Activated CD8-positive, alpha-beta memory T cell treated with anti-CD3 and anti-CD28 coated beads, Interleukin-2, amount 50 U/mL, for 1 hour (primary cell): ENCODE measurements around the gene SOWAHD.
"Not testable (repeated sequence)": the region's sequence is repeated elsewhere in the genome, so short reads cannot be mapped to it uniquely, and the experiment has no call there.

Experiments used
- DNase-seq: peaks from one replicate; pipeline ENCODE4 v3.0.0-alpha.2; 2020; ENCODE audit errors: extremely low read depth

SOWAHD gene, protein sequence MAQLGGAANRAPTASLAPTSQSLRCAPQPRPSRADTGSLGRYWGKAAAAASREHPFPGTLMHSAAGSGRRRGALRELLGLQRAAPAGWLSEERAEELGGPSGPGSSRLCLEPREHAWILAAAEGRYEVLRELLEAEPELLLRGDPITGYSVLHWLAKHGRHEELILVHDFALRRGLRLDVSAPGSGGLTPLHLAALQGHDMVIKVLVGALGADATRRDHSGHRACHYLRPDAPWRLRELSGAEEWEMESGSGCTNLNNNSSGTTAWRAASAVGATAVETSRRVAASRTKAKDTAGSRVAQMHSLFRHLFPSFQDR

DNA sequence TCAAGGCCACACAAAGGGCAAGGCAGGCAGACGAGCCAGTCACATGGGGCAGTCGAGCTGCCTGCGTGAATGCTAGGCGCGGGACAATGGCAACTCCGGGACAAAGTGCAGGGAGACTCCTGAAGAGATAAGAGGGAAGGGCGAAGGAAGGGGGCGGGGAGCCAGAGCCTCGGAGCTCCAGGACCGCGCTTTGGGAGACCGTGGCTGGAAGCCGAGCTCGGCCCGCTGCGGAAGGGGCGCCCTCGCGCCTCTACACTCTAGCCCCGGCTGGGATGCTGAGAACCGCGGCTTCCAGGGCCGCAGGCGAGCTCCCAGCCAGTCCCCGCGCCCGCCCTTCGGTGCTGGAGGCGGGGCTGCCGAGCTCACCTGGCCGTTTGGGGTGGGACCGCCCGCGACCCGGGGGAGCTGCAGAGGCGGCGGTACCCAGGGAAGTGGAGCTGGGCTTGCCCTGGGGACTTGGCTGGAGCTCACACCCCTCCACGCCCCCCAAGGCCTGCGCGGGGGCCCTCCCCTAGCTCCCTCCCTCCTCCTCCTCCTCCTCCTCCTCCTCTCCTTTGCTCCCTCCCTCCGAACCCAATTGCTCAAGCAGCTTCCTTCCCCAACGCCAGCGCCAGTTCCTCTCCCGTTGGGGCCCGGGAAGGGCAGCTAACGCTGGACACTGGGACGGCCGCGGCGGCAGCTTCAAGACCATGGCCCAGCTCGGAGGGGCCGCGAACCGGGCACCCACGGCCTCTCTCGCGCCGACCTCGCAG lies at the start of gene SOWAHD:
SOWAHD (plus strand) TSS at position 610 of the 752 bp plus-strand sequence; CDS start at position 690, 80 bp downstream.
- DNase-seq = no peak

DNA sequence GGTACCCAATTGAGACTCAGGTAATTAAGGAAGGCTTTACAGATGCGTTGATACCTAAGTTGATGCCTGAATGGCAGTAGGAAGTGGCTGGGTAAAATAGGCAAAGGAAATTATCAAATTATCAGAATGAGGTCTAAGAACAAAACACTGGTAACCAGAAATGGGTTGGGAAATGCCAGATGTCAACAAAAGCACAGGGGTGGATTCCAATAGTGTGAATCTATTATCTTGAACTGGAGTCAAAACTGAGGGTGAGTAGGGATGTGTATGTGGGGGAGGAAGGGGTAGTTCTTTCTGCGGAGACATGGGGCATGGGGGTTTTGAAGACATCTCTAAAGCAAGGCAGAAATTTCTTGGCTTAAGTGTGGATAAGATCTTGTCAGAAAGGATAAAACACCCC lies 49.5 kb upstream of the SOWAHD start:
- DNase-seq = no peak

DNA sequence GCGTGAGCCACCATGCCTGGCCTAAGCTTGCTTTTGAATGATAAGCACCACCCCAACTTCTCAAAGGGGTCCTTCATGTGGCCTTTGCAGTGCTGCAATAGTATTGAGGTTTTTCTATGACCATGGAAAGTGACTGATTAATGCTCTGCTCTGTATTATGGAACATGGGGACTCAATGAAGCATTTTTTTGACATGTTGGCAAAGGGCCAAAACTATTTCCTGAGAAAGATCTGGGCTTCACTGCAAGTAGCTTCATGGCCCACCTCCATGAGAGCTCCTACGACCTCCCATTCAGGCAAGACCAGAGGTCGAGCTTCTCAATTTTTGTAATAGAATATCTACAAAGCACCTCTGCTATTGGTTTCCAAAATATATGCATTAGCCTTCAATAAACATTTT lies 48.8 kb upstream of the SOWAHD start:
- DNase-seq = no peak

DNA sequence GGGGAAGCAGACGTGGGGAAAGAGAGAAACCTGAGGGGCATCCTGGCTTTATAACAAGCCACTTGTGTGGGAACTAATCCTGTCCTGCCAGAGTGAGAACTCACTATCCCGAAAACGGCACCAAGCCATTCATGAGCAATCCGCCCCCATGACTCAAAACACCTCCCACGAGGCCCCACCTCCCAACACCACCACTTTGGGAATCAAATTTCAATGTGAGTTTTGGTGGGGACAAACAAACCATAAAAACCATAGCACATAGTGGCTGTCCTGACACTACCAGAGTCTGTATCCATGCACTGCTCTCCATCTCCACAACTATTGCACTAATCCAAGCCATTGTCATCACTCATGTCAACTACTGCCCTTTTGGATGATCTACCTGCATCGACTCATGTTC lies 36.9 kb upstream of the SOWAHD start:
- DNase-seq = no peak

DNA sequence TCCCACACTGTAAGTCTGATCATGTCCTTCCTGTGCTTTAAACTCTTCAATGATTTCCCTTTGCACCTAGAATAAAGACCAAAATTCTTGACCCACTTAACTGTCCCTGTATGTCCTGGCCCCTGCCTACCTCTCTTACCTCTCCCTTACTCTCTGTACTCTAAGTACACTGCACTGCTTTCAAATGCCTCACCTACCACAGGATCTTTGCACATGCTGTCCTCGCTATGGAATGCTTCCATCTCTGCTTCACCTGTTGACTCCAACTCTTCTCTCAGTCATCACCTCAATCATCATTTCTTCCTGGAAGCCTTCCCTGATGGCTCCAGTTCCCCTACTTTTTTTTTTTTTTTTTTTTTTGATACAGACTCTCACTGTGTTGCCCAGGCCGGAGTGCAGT lies 36.5 kb upstream of the SOWAHD start:
- no peak for DNase-seq

DNA sequence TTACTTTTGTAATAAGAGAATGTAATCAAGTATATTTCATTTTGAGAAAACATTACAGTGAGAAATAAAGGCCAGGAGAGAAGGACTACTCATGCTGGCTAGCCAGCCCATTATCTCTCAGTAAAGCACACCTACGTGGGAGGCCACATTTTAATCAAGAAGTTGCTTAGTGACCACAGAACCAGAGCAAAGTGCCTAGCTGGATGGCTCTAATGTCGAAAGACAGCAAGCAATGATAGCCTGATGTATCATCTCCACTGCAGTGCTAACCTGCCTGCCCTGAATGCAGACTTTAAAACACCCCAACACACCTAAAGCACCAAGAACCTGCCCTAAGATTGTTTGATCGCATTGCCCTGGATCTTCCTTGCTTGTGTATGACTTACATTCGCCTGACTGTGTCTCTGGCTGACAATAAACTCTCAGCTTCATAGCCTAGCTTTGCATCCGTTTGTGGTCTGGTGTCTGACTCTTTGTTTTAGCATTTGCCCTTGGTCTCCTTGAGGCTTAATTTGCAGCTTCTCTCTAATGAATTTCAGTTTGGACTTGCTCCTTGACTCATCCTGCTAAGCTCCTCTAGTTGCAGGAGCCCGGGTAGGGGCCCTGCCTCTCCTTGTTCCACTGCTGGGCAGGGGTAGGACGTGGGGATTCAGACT lies 31.4 kb upstream of the SOWAHD start:
- no peak for DNase-seq

DNA sequence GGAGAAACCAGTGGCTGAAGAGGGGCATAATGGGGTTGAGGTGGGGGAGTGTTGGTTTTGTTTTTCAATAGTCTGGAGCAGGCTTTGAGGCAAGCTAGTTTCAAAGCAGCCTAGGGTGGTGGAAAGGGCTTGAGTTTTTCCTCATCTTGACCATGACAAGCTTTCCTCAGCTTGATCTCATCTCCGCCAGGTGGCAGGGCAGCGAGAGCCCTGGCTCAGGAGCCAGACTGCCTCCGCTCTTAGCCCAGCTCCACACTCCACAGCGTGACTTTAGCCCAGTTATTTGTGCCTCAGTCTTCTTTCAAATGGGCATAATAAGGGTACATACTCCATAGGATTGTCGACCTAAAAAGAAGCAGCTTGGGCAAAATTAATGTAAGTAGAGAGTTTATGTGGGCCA lies 29.9 kb upstream of the SOWAHD start:
- DNase-seq = no peak

DNA sequence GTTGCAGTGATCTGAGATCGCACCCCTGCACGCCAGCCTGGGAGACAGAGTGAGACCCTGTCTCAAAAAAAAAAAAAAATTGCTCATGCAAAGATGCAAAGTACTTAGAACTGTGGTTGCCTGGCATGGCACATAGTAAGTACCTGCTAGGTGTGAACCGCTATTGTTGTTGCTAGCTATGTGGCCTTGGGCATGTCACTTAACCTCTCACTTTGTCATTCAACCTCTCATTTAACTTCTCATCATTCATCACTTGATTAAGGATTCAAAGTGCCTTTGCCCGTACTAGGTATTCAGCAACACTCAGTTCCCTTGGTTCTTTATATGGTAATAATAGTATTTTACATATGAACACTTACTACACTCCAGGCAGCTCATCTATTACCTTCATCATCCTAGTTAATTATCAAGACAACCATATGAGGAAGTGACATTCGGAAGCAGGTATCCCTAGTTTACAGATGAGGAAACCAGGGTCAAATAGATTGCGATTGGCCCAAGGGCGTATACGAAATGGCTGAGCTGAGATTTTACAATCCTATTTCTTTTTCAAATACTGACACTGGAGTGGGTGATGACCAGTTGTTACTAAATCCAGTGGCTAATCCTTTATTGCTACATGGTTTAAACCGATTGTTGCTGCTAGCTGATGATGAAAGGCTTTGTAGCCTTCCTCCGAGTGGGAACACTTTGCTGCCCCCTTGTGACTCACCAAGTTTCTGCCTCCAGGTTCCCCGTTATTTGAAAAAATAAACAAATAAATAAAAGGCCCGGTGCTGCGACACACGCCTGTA lies 28.8 kb upstream of the SOWAHD start:
- DNase-seq = peak; percentile 33

DNA sequence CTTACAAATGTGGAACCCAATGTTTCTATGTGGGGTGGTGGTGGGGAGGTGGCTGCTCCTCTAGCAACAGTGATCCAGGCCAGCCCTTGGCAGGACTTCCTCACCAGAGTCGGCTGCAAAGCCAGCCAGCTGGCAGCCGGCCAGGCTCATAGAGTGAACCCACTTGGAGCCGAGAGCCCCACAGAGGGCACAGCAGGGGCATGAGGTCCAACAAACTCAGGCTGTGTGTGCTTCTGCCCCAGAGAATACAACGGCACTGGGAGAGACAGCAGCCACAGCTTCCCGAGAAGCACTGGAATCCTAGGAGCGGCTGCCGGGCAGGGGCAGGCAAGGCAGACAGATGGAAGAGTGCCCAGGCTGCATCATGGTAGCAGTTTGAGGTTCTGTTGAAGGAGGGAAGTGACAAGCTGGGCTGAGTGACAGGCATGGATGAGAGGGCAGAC lies 23.5 kb upstream of the SOWAHD start:
- no peak for DNase-seq

DNA sequence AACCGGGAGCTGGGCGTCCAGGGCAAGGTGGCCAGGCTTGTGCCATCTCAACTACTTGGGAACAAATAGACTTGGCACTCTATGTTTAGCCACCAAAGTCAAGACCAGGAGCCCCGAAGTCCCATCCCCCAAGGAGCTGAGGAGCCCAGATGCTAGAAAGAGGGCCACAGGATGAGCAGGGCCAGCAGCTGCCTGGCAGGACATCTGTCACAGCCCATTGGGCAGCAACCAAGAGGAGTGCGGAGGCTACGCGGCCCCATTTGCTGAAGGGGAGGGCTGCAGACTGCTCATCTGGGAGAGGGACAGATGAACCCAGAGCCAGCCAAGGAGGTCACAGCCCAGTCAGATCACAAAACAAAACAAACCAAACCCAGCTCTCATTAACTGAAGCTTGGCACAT lies 22.9 kb upstream of the SOWAHD start:
- DNase-seq = no peak

DNA sequence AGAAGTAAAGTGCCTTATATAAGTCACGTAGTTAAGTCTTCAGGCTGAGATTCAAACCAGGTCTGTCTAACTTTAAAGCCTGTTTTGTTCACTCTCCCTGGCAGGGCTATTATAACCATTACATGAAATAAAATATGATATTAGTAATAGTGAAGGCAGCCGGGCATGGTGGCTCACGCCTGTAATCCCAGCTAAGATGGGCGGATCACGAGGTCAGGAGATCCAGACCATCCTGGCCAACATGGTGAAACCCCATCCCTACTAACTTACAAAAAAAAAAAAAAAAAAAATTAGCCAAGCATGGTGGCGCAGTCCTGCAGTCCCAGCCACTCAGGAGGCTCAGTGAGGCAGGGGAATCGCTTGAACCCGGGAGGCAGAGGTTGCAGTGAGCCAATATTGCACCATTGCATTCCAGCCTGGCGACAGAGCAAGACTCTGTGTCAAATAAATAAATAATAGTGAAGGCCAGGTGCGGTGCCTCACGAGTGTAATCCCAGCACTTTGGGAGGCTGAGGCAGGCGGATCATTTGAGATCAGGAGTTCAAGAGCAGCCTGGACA lies 22.1 kb upstream of the SOWAHD start:
- DNase-seq = no peak

DNA sequence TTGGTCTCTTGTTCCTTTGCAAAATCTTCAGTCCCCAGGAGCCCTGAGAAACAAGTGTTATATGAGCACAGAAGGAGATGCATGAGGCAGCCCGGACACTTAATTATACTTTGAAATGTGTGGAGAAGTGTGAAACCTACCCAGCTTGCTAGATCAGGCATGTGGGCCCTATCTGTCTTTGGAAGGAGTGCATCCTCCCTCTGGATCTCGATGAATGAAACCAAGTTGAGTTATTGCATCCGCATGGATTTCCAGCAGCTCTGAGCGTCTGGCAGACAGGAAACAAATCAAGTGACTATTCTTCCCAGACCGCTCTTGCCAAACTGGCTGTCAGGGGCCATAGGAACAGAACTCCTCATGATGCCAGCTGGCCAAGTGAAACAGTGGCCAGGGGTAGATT lies 19.6 kb upstream of the SOWAHD start:
- DNase-seq = no peak

DNA sequence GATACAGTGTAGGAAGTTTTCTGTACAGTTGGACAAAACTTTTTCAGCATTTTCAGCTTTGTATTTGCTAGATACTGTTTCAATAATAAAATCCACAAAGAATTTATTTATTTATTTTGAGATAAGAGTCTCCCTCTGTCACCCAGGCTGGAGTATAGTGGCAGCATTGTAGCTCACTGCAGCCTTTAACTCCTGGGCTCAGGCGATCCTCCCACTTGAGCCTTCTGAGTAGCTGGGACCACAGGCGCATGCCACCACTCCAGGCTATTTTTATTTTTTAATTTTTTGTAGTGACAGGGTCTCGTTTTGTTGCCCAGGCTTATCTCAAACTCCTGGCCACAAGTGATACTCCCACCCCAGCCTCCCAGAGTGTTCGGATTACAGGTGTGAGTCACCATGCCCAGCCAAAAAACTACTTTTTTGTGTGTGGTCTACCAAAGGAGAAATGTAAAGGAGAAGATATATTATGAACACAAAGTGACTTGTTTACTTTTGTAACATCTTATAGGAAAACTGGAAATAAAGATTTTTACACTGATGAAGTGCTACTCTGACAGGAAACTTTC lies 13.0 kb upstream of the SOWAHD start:
- DNase-seq = no peak

DNA sequence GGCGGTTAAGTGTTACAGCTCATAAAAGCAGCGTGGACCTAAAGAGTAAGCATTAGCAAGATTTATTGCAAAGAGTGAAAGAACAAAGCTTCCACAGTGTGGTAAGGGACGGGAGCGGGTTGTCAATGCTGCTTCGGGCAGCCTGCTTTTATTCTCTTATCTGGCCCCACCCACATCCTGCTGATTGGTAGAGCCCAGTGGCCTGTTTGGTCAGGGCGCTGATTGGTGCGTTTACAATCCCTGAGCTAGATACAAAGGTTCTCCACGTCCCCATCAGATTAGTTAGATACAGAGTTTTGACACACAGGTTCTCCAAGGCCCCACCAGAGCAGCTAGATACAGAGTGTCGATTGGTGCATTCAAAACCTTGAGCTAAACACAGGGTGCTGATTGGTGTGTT lies 8.3 kb upstream of the SOWAHD start:
- DNase-seq = not testable (repeated sequence)

DNA sequence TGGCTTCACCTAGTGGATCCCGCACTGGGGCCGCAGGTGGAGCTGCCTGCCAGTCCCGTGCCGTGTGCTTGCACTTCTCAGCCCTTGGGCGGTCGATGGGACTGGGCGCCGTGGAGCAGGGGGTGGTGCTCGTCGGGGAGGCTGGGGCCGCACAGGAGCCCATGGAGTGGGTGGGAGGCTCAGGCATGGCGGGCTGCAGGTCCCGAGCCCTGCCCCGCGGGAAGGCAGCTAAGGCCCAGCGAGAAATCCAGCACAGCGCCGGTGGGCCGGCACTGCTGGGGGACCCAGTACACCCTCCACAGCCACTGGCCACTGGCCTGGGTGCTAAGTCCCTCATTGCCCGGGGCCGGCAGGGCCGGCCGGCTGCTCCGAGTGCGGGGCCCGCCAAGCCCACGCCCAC lies 7.6 kb upstream of the SOWAHD start:
- not testable (repeated sequence) for DNase-seq

DNA sequence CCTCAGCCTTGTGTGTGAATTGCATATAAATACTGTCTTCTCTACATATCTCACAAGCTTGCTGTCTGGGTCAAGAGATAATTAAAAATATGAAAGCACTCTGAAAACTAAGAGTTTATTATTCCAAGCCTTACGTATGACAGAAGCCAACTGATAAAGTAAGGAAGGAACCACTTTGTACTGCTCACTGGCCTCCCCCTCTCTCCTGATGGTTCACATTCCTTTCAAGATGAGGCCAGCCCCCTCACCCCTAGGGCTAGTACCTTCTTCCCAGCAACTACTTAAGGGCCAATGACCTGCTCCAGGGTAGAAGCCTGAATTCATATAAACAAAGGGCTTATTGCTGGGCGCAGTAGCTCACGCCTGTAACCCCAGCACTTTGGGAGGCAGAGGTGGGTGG lies 5.4 kb upstream of the SOWAHD start:
- no peak for DNase-seq

DNA sequence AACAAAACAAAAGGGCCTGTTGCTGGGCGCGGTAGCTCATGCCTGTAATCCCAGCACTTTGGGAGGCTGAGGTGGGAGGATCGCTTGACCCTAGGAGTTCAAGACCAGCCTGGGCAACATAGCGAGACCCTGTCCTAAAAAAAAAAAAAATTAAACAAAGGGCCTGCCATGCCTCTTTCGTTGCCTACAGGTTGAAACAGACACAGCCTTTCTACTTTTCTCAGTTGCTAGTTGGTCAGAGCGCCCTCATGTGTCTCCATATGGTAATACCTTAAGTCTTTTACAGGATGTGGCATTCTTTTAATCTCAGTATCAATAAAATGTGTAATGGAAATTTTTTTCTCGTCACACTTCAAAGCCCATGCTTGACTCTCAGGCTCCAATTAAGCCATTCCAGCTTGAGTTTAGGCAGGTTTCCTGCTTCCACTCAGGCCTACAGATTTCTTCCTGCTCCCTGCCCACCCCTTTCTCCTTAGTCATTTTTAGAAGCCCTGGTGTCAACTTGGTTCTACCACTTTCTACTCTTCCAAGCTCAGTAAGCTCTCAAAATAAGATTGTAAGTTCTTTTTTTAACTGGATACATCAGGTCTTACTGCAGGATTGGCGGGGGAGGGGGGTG lies 4.6 kb upstream of the SOWAHD start:
- peak; percentile 28 for DNase-seq

DNA sequence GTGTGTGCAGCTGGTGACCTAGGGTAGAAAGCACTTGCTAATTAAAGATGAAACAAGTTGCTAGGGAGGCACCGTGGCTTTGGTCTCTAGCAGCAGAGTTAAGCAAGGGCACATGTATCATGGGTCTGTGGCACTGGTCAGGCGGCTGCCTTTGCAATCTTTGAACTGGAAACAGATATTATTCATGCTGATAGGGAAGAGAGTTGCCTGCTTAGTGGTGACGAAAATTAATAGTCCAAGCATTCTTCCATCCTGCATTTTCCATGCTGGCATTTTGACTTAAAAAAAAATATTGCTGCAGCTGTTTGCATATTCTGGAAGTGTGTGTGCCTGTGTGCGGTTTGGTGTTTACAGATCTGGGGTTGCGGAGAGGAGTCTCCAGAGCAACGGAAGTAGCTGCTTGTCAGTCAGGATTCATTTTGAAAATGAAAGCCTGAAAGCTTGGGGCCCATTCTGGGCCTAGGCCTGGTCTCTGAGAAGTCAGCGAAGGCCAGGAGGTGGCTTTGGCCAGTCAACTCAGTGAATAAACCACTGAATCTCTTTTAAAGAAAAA lies 2.3 kb upstream of the SOWAHD start:
- no peak for DNase-seq

DNA sequence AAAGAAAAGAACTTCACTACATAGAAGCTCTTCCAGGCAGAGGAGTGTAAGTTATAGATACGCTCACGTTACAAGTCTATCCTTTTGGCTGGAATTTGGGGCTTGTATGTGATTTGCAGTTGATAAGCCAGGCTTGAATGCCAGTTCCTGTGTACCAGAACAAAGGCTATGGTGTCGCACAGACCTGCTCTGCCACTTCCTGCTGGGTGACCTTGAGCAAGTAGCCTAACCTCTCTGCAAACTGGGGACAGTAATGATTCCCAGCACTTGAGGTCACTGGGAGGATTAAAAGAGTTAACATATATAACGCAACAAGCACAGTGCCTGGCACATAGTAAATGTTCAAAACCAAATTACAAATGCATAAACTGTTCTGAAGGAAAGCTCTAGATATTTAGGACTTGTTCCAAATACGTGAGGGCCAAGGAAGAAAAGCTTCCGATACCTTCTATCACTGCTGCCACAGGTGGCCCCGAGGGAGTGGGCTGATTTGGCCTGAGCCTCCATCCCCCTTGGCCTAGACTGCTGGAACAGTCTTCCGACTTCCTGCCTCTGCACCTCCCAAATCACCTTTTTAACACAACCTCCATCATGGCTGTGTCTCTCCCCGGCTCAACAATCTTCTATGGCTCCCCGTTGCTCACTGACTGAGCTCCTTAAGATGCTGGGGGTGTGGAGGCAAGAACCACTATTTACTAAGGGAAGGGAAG lies 1.3 kb upstream of the SOWAHD start:
- DNase-seq = no peak

DNA sequence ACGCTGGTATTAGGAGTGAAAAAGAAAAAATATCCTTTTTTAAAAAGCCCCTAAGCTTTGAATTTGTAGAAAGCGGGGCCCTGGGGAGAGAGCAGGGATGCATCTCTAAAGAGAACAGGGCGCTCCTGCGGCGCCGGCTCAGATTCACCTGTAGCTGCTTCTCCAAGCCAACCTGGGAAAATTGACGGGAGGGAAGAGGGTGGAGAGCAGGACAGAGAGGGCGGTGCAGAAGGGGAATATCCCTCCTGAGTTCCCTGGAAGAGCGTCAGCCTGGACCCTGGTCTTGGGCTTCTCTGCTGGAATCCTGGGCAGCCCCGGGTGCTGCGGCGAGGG lies 776 bp upstream of the SOWAHD start:
- no peak for DNase-seq
